Suprapubic skin (tissue), 4 donors: ENCODE data around the gene KRTAP16-1. TPM values are rescaled to one million over a fixed set of nuclear protein-coding genes. Genes with fewer than 3 reads are reported as not detected.

ENCODE experiments used
- DNase-seq, 2 donors: peaks; one replicate each; pipeline ENCODE4 v3.0.0-alpha.2; 2019; ENCODE audit warnings: low spot score in 2 of 2
- H3K27ac ChIP-seq: fragments of 200-600 bp; sonication (generic); one replicate; pipeline ENCODE4 v1.5.1; 2019
- H3K27me3 ChIP-seq: fragments of 200-600 bp; sonication (generic); one replicate; pipeline ENCODE4 v1.5.1; 2019
- H3K36me3 ChIP-seq: fragments of 200-600 bp; sonication (generic); one replicate; pipeline ENCODE4 v1.5.1; 2019
- H3K4me1 ChIP-seq: fragments of 200-600 bp; sonication (generic); one replicate; pipeline ENCODE4 v1.5.1; 2019
- H3K4me3 ChIP-seq: fragments of 200-600 bp; sonication (generic); one replicate; pipeline ENCODE4 v1.5.1; 2019; ENCODE audit warnings: mild to moderate bottlenecking
- H3K9me3 ChIP-seq: fragments of 200-600 bp; sonication (generic); one replicate; pipeline ENCODE4 v1.5.1; 2019
- EP300 ChIP-seq: sonication (generic); formaldehyde crosslinking; IDR thresholded peaks from one replicate; pipeline ENCODE4 v1.6.1; 2017; ENCODE audit warnings: antibody characterized with exemption
- POLR2A ChIP-seq, 2 donors: fragments of 450-650 bp; IDR thresholded peaks; one replicate each; pipeline ENCODE4 v1.6.1; 2017; ENCODE audit warnings: antibody characterized with exemption in 2 of 2, mild to moderate bottlenecking in 2 of 2, moderate library complexity in 2 of 2
- POLR2AphosphoS5 ChIP-seq, 3 donors: sonication (generic); formaldehyde crosslinking; IDR thresholded peaks; one replicate each; pipeline ENCODE4 v1.6.1; 2017; ENCODE audit warnings: antibody characterized with exemption in 3 of 3
- WGBS: methylation state at CpG from one replicate; pipeline ENCODE4 v1.1.5; 2018; 5-methylcytosine and 5-hydroxymethylcytosine counted together
- total RNA-seq, 4 donors: library from RNA; depleted of rRNA; stranded (reverse); fragments of >200 nt; gene quantifications; one replicate each; pipeline ENCODE4 v1.1.0, GENCODE V29; 2016
- TF ChIP-seq, protein P1 (sequence below), 2 donors: fragments of 200-600 bp in 1 of 2; fragments of 450-650 bp in 1 of 2; sonication (generic) in 1 of 2; IDR thresholded peaks; one replicate each; pipeline ENCODE4 v1.5.1; 2016 to 2019; ENCODE audit warnings: antibody characterized with exemption in 2 of 2, mild to moderate bottlenecking in 1 of 2, moderate library complexity in 1 of 2

Gene KRTAP16-1
- total RNA-seq, 4 donors from 2014 or later = 2.2 to 22.0 (median 4.0) TPM; not detected in 1

DNA sequence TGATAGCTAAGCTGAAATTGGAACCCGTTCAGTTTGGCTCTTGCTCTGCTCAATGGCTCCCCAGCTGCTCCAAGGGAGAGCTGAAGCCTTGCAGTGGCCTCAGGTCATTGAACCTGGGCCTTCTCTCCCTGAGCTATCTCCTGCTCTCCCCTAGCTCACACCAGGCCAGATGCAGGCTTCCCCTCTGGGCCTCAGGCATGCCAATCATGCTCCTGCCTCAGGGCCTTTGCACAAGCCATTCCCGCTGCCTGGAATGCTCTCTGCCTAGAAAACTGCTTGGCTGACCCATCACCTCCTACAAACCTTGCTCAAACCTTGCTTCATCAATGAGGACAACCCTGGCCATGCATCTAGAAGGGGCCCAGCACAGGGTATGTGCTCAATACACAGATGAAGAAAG, 23.1 kb upstream of the KRTAP16-1 start:
- Histone ChIP-seq H3K4me1 (peaks cover 6% of the 10 kb centered on the region), H3K27me3 (no peaks in the 10 kb centered on the region), H3K27ac (no peak overlapping the region), H3K9me3 (no peaks in the 10 kb centered on the region), H3K36me3 (no peaks in the 10 kb centered on the region), H3K4me3 (no peak overlapping the region)
- DNase-seq = no peak
- 80% methylated on average over 1 of the region's 2 CpGs for WGBS
- TF ChIP-seq, protein P1, sequence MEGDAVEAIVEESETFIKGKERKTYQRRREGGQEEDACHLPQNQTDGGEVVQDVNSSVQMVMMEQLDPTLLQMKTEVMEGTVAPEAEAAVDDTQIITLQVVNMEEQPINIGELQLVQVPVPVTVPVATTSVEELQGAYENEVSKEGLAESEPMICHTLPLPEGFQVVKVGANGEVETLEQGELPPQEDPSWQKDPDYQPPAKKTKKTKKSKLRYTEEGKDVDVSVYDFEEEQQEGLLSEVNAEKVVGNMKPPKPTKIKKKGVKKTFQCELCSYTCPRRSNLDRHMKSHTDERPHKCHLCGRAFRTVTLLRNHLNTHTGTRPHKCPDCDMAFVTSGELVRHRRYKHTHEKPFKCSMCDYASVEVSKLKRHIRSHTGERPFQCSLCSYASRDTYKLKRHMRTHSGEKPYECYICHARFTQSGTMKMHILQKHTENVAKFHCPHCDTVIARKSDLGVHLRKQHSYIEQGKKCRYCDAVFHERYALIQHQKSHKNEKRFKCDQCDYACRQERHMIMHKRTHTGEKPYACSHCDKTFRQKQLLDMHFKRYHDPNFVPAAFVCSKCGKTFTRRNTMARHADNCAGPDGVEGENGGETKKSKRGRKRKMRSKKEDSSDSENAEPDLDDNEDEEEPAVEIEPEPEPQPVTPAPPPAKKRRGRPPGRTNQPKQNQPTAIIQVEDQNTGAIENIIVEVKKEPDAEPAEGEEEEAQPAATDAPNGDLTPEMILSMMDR (IDR thresholded peaks at IDR 0.05) = no peak
- TF ChIP-seq POLR2AphosphoS5 (IDR thresholded peaks at IDR 0.05) (no peak), EP300 (no peak), POLR2A (IDR thresholded peaks at IDR 0.05) (no peak)

DNA sequence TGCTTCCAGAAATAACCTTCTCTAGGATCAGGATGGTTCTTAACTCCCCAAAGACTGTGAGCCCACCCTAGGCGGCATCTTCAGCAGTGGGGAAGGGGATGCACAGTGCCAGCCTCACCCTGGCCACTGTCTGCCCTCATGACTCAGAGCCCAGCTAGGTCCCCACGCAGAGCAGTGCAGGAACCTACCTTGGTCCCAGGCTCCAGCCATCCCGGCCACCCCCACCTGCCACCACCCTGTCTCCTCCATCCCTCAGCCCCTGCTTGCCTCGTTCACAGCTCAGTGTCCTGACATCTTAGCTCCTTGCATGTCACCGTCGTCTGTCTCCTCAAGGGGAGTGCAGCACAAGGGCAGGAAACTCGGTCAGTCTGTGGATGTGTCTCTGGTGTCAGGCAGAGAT, 22.5 kb upstream of the KRTAP16-1 start:
- H3K27me3 ChIP-seq = no peaks in the 10 kb centered on the region
- H3K9me3 ChIP-seq = no peaks in the 10 kb centered on the region
- H3K4me1 ChIP-seq = peaks cover 6% of the 10 kb centered on the region
- no peak overlapping the region for H3K27ac ChIP-seq
- no peaks in the 10 kb centered on the region for H3K36me3 ChIP-seq
- H3K4me3 ChIP-seq = no peak overlapping the region
- DNase-seq = no peak
- 80% methylated on average over 7 of the region's 7 CpGs for WGBS
- TF ChIP-seq EP300 (no peak), POLR2A (IDR thresholded peaks at IDR 0.05) (no peak), POLR2AphosphoS5 (IDR thresholded peaks at IDR 0.05) (no peak)
- TF ChIP-seq, protein P1 (IDR thresholded peaks at IDR 0.05) = no peak

DNA sequence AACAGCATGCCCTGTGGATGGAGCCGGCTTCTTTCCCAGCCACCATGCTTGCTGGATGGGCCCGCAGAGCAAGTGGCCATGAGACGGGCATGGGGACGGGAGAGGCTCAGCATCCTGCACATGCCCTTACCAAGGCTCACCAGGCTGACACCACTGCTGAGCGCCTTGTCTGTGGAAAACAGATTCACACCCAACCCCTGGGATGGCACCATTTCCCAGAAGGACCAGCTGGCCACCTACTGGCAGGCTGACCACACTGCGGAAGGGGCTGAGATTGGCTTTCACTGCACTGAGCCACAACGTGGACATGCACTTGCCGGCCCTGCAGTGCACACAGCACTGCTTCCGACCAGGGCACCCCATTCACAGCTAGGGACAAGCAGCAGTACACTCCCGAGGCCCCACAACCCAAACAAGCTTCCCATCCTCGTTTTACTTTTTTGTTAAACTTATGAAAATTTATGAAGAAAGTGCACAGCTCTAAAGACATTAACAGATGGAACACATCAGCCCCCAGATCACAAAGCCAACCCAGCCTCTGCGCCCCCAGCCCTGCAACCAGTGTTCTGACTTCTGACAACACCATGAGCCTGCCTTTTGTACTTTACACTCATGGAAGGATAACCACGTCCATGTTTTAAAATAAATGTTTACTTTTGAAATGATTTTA, 20.3 kb upstream of the KRTAP16-1 start:
- H3K9me3 ChIP-seq = no peaks in the 10 kb centered on the region
- TF ChIP-seq POLR2A (IDR thresholded peaks at IDR 0.05) (no peak), EP300 (no peak)
- TF ChIP-seq, protein P1 (IDR thresholded peaks at IDR 0.05) = peak in 1 of 2 donors; percentile 55
- H3K27ac ChIP-seq = no peak overlapping the region
- H3K36me3 ChIP-seq = no peaks in the 10 kb centered on the region
- DNase-seq = peak in 1 of 2 donors; percentile 52
- H3K4me1 ChIP-seq = no peaks in the 10 kb centered on the region
- WGBS = 49% methylated on average over 10 of the region's 13 CpGs
- no peak overlapping the region for H3K4me3 ChIP-seq
- H3K27me3 ChIP-seq = no peaks in the 10 kb centered on the region

DNA sequence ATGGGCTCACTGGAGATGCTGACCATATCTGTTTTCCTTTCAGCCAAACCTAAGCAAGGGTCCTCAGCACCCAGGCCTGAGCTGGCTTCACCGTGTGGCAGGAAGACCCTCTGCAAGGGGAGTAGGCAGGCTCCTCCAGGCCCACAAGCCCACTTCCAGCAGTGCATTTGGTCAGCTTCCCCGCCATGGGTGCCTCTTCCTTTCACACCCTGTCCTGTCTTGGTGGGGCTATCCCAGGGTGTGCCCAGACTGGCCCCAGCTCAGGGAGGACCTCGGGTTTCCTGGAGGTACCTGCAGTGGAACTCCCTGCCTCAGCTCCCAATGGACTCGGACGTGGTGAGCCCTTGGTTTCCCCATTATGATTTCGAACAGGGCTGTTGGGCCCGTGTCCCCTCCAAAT, 19.1 kb upstream of the KRTAP16-1 start:
- no peak overlapping the region for H3K4me3 ChIP-seq
- no peak overlapping the region for H3K27ac ChIP-seq
- no peaks in the 10 kb centered on the region for H3K4me1 ChIP-seq
- no peaks in the 10 kb centered on the region for H3K36me3 ChIP-seq
- no peaks in the 10 kb centered on the region for H3K9me3 ChIP-seq
- 80% methylated on average over 3 of the region's 7 CpGs for WGBS
- DNase-seq = no peak
- no peak for TF ChIP-seq EP300
- TF ChIP-seq, protein P1 (IDR thresholded peaks at IDR 0.05) = no peak
- TF ChIP-seq POLR2AphosphoS5 (IDR thresholded peaks at IDR 0.05) = no peak
- no peak for TF ChIP-seq POLR2A (IDR thresholded peaks at IDR 0.05)
- H3K27me3 ChIP-seq = no peaks in the 10 kb centered on the region

DNA sequence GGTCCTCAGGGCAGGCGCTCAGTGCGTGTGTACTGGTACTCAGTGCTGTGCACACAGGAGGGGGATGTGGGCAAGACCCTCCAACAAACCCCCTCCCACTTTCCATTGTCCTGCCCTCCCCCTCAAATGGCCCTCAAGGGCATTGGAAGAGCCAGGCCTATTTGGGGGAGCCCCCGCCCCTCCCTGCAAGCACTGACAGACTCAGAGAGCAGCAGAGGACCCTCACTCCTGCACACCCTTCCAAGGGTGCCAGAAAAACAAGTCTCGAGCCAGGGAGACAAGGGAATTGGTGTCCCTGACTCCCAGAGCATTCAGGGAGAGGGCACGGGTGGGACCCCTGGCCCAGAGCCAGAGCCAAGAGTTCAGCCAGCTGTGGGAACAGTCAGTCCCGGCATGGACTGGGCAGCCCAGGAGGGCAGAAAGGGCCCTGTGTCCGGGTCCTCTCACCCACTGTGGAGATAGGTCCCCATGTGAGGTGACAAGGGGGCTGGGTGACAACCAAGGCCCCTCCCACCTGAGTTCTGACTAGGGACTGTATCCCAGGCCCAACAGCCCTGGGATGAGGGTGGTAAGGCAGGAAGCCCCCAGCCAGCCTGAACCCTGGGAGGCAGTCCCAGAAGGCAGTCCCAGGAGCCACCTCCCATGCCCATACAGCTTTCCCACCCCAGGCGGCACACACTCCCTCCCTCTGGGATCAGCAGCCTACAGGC, 18.5 kb upstream of the KRTAP16-1 start:
- 87% methylated on average over 6 of the region's 8 CpGs for WGBS
- Histone ChIP-seq H3K36me3 (no peaks in the 10 kb centered on the region), H3K27me3 (no peaks in the 10 kb centered on the region), H3K9me3 (no peaks in the 10 kb centered on the region), H3K4me1 (no peaks in the 10 kb centered on the region), H3K4me3 (no peak overlapping the region), H3K27ac (no peak overlapping the region)
- TF ChIP-seq, protein P1 (IDR thresholded peaks at IDR 0.05) = no peak
- TF ChIP-seq POLR2A (IDR thresholded peaks at IDR 0.05) (no peak), POLR2AphosphoS5 (IDR thresholded peaks at IDR 0.05) (no peak), EP300 (no peak)
- DNase-seq = no peak
